ENCODE results near the gene SYCN. TPM values are rescaled to one million over a fixed set of nuclear protein-coding genes. Genes with fewer than 3 reads are reported as not detected.

Gene SYCN
- total and polyA plus RNA-seq, 4 donors = 0.18 TPM; not detected in 3

GRCh38 chr19:39195755-39196154 is 8.3 kb downstream of the SYCN start:
- no peak overlapping the region for H3K27ac ChIP-seq (ENCODE audit: low read depth in 1 of 2, low read length in 1 of 2)
- H3K9me3 ChIP-seq (ENCODE audit: control insufficient read depth in 4 of 4, insufficient read depth in 3 of 4, low read length in 3 of 4) = no peaks in the 10 kb centered on the region
- ATAC-seq (ENCODE audit: insufficient read depth, low FRiP score) (no peak), DNase-seq (peak in 1 of 3 donors; percentile 21)
- H3K27me3 ChIP-seq (ENCODE audit: control insufficient read depth in 3 of 3, insufficient read depth in 3 of 3, low read length in 2 of 3) = peaks cover 0 to 24% (median 14%) of the 10 kb centered on the region in 3 donors
- no peak for TF ChIP-seq CTCF (IDR thresholded peaks at IDR 0.05; ENCODE audit: control extremely low read depth, extremely low read depth)
- no peaks in the 10 kb centered on the region for H3K36me3 ChIP-seq (ENCODE audit: control insufficient read depth in 4 of 4, insufficient read depth in 4 of 4, low read length in 4 of 4)
- WGBS, 2 donors = 31 to 39% methylated on average over 9 of the region's 9 CpGs
- no peak overlapping the region for H3K4me3 ChIP-seq
- H3K9ac ChIP-seq (ENCODE audit: insufficient read depth in 1 of 2, low read length in 2 of 2) = no peak overlapping the region
- H3K4me1 ChIP-seq (ENCODE audit: control insufficient read depth in 5 of 5, insufficient read depth in 5 of 5, low read length in 5 of 5) = peaks cover 0 to 3% (median 0%) of the 10 kb centered on the region in 5 donors

- 52 to 53% methylated on average over 9 of the region's 9 CpGs for WGBS, 2 donors
- no peak overlapping the region for H3K27ac ChIP-seq (ENCODE audit: low read depth in 1 of 2, low read length in 1 of 2)
- H3K9me3 ChIP-seq (ENCODE audit: control insufficient read depth in 4 of 4, insufficient read depth in 3 of 4, low read length in 3 of 4) = no peaks in the 10 kb centered on the region
- ATAC-seq (ENCODE audit: insufficient read depth, low FRiP score) (no peak), DNase-seq (peak in 1 of 3 donors; percentile 21)
- TF ChIP-seq CTCF (IDR thresholded peaks at IDR 0.05; ENCODE audit: control extremely low read depth, extremely low read depth) = no peak
- no peaks in the 10 kb centered on the region for H3K36me3 ChIP-seq (ENCODE audit: control insufficient read depth in 4 of 4, insufficient read depth in 4 of 4, low read length in 4 of 4)
- H3K4me3 ChIP-seq = no peak overlapping the region
- H3K4me1 ChIP-seq (ENCODE audit: control insufficient read depth in 5 of 5, insufficient read depth in 5 of 5, low read length in 5 of 5) = peaks cover 0 to 3% (median 0%) of the 10 kb centered on the region in 5 donors
- H3K27me3 ChIP-seq (ENCODE audit: control insufficient read depth in 3 of 3, insufficient read depth in 3 of 3, low read length in 2 of 3) = peaks cover 0 to 24% (median 14%) of the 10 kb centered on the region in 3 donors
- no peak overlapping the region for H3K9ac ChIP-seq (ENCODE audit: insufficient read depth in 1 of 2, low read length in 2 of 2)
These were observed 9.1 kb downstream of the SYCN start for GRCh38 chr19:39194832-39195542.

GRCh38 chr19:39193803-39194202 is 10.3 kb downstream of the SYCN start:
- H3K4me1 ChIP-seq (ENCODE audit: control insufficient read depth in 5 of 5, insufficient read depth in 5 of 5, low read length in 5 of 5) = peaks cover 0 to 3% (median 0%) of the 10 kb centered on the region in 5 donors
- no peak for TF ChIP-seq CTCF (IDR thresholded peaks at IDR 0.05; ENCODE audit: control extremely low read depth, extremely low read depth)
- 27 to 76% methylated on average over 8 of the region's 8 CpGs for WGBS, 2 donors
- H3K9ac ChIP-seq (ENCODE audit: insufficient read depth in 1 of 2, low read length in 2 of 2) = no peak overlapping the region
- peaks cover 0 to 23% (median 14%) of the 10 kb centered on the region in 3 donors for H3K27me3 ChIP-seq (ENCODE audit: control insufficient read depth in 3 of 3, insufficient read depth in 3 of 3, low read length in 2 of 3)
- no peak overlapping the region for H3K27ac ChIP-seq (ENCODE audit: low read depth in 1 of 2, low read length in 1 of 2)
- DNase-seq (no peak), ATAC-seq (ENCODE audit: insufficient read depth, low FRiP score) (no peak)
- no peaks in the 10 kb centered on the region for H3K36me3 ChIP-seq (ENCODE audit: control insufficient read depth in 4 of 4, insufficient read depth in 4 of 4, low read length in 4 of 4)
- H3K9me3 ChIP-seq (ENCODE audit: control insufficient read depth in 4 of 4, insufficient read depth in 3 of 4, low read length in 3 of 4) = no peaks in the 10 kb centered on the region
- H3K4me3 ChIP-seq = no peak overlapping the region

Data from lung (tissue), 12 donors.